B cell (primary cell): ENCODE measurements around the gene LCN10. TPM values are rescaled to one million over a fixed set of nuclear protein-coding genes. Genes with fewer than 3 reads are reported as not detected.
A peak's percentile ranks its signal among the peaks of the same experiment; 100 is the strongest.

Source experiments
- ATAC-seq: fragments of 200-7000 bp; cut with Tn5 transposase; one replicate; pipeline ENCODE4 v1.10.0; 2021; ENCODE audit warnings: low read depth, mild to moderate bottlenecking, moderate number of reproducible peaks, moderate library complexity
- CTCF ChIA-PET: fragments of 350-600 bp; sonication (Branson Sonifier 250); formaldehyde crosslinking; loops from one replicate; lab custom pipeline; 2021; ENCODE audit warnings: antibody characterized with exemption, inconsistent platforms; lab: Charles Lee
- POLR2A ChIA-PET: fragments of 350-600 bp; sonication (Branson Sonifier 250); formaldehyde crosslinking; loops from one replicate; lab custom pipeline; 2021; ENCODE audit warnings: antibody characterized with exemption; lab: Charles Lee
- DNase-seq: peaks from one replicate; pipeline ENCODE4 v3.0.0; 2013
- H2AFZ ChIP-seq: 2 replicates; pipeline ENCODE4 v1.6.1; 2012; ENCODE audit warnings: mild to moderate bottlenecking, low read depth, low read length; ENCODE audit not compliant: insufficient read depth, poor library complexity, severe bottlenecking
- H3K27ac ChIP-seq, 2 donors: 1 replicate in 1 of 2; 2 replicates in 1 of 2; pipeline ENCODE4 v1.5.1; 2012 to 2013; ENCODE audit warnings: low read length in 2 of 2, mild to moderate bottlenecking in 2 of 2, moderate library complexity in 1 of 2
- H3K27me3 ChIP-seq, 4 experiments: fragments of 200-600 bp in 1 of 4; sonication (generic) in 1 of 4; replicated peaks in 1 of 4; 1 replicate in 2 of 4; 2 replicates in 2 of 4; pipeline versions ENCODE4 v1.6.1 to v1.7.0; 2013 to 2016; ENCODE audit warnings: low read length in 3 of 4, mild to moderate bottlenecking in 2 of 4, mixed read lengths in 1 of 4, moderate library complexity in 1 of 4; ENCODE audit not compliant: insufficient read depth in 4 of 4, control insufficient read depth in 3 of 4; ENCODE audit errors: control extremely low read depth in 1 of 4
- H3K36me3 ChIP-seq, 2 experiments: replicated peaks in 1 of 2; 1 replicate in 1 of 2; 2 replicates in 1 of 2; pipeline versions ENCODE4 v1.6.1 to v1.7.1; 2013; ENCODE audit warnings: low read length in 1 of 2; ENCODE audit not compliant: insufficient read depth in 2 of 2, control insufficient read depth in 1 of 2; ENCODE audit errors: control extremely low read depth in 1 of 2, extremely low read depth in 1 of 2
- H3K4me1 ChIP-seq, 2 donors: fragments of 200-600 bp in 1 of 2; sonication (generic) in 1 of 2; 1 replicate in 1 of 2; 2 replicates in 1 of 2; pipeline versions ENCODE4 v1.5.1 to v1.6.1; 2013 to 2017; ENCODE audit warnings: low read length in 2 of 2; ENCODE audit not compliant: control insufficient read depth in 2 of 2, insufficient read depth in 2 of 2
- H3K4me2 ChIP-seq: replicated peaks from 2 replicates; pipeline ENCODE3; 2012; ENCODE audit warnings: mild to moderate bottlenecking, low read depth, low read length; ENCODE audit not compliant: poor library complexity, severe bottlenecking
- H3K4me3 ChIP-seq, 5 experiments: fragments of 200-600 bp in 1 of 5; sonication (generic) in 1 of 5; 1 replicate in 3 of 5; 2 replicates in 2 of 5; pipeline versions ENCODE4 v1.5.1 to v1.7.0; 2011 to 2016; ENCODE audit warnings: low read length in 4 of 5, mild to moderate bottlenecking in 4 of 5, low read depth in 2 of 5, control low read depth in 1 of 5, moderate library complexity in 1 of 5; ENCODE audit not compliant: insufficient read depth in 1 of 5; ENCODE audit errors: control extremely low read depth in 1 of 5, extremely low read depth in 1 of 5
- H3K79me2 ChIP-seq: fragments of 200-600 bp; sonication (generic); one replicate; pipeline ENCODE4 v1.6.0; 2016; ENCODE audit warnings: low read length; ENCODE audit not compliant: control insufficient read depth, insufficient read depth
- H3K9ac ChIP-seq: fragments of 200-600 bp; sonication (generic); 2 replicates; pipeline ENCODE4 v1.6.1; 2017; ENCODE audit warnings: mild to moderate bottlenecking, low read length, moderate library complexity
- H3K9me3 ChIP-seq, 3 donors: one replicate each; pipeline versions ENCODE4 v1.6.1 to v1.7.1; 2013; ENCODE audit warnings: low read length in 2 of 3; ENCODE audit not compliant: control insufficient read depth in 2 of 3, insufficient read depth in 1 of 3; ENCODE audit errors: control extremely low read depth in 1 of 3
- H4K20me1 ChIP-seq: 2 replicates; pipeline ENCODE4 v1.6.0; 2012; ENCODE audit warnings: mild to moderate bottlenecking, low read length; ENCODE audit not compliant: insufficient read depth, control insufficient read depth, poor library complexity, severe bottlenecking
- H3K27ac Mint-ChIP-seq: one replicate; pipeline ENCODE4 v1.8.0; 2021; ENCODE audit warnings: mixed read lengths
- H3K27me3 Mint-ChIP-seq: one replicate; pipeline ENCODE4 v1.8.0; 2021; ENCODE audit warnings: mixed read lengths
- H3K4me1 Mint-ChIP-seq: one replicate; pipeline ENCODE4 v1.8.0; 2021; ENCODE audit warnings: mixed read lengths
- H3K4me3 Mint-ChIP-seq: one replicate; pipeline ENCODE4 v1.8.0; 2021; ENCODE audit warnings: mixed read lengths
- H3K9me3 Mint-ChIP-seq: one replicate; pipeline ENCODE4 v1.8.0; 2022; ENCODE audit warnings: mixed read lengths; ENCODE audit not compliant: insufficient read depth
- EZH2 ChIP-seq: IDR thresholded peaks from 2 replicates; pipeline ENCODE4 v1.6.1; 2012; ENCODE audit warnings: borderline replicate concordance, low read depth, mild to moderate bottlenecking, moderate library complexity, low read length; ENCODE audit not compliant: insufficient read depth, poor library complexity, severe bottlenecking
- WGBS: methylation state at CpG from one replicate; pipeline ENCODE4 v1.1.5; 2013; ENCODE audit warnings: missing lambda C conversion rate; ENCODE audit not compliant: insufficient coverage; 5-methylcytosine and 5-hydroxymethylcytosine counted together
- intact Hi-C: fragments of 100-400 bp; cut with micrococcal nuclease; formaldehyde crosslinking; loops from one replicate; pipeline ENCODE4 v1.10.0; 2022
- polyA plus RNA-seq: library from polyadenylated mRNA; depleted of rRNA; stranded (reverse); fragments of >200 nt; gene quantifications from 2 replicates; pipeline ENCODE4 v1.2.3, GENCODE V29; 2012
- total RNA-seq, 2 donors: library from RNA; stranded (reverse); fragments of 120-200 nt in 1 of 2; gene quantifications; 1 replicate in 1 of 2; 2 replicates in 1 of 2; pipeline versions ENCODE4 v1.2.3 to v1.2.4, GENCODE V29; 2013 to 2022
- TF ChIP-seq, protein P1 (sequence below): fragments of 200-600 bp; IDR thresholded peaks from one replicate; pipeline ENCODE4 v1.8.0; 2022; ENCODE audit warnings: antibody characterized with exemption, mild to moderate bottlenecking

Gene LCN10
- total and polyA plus RNA-seq, 2 donors (not counting 1 experiment from before 2014, with no cell fraction given) = 76.3 to 93.0 TPM

DNA sequence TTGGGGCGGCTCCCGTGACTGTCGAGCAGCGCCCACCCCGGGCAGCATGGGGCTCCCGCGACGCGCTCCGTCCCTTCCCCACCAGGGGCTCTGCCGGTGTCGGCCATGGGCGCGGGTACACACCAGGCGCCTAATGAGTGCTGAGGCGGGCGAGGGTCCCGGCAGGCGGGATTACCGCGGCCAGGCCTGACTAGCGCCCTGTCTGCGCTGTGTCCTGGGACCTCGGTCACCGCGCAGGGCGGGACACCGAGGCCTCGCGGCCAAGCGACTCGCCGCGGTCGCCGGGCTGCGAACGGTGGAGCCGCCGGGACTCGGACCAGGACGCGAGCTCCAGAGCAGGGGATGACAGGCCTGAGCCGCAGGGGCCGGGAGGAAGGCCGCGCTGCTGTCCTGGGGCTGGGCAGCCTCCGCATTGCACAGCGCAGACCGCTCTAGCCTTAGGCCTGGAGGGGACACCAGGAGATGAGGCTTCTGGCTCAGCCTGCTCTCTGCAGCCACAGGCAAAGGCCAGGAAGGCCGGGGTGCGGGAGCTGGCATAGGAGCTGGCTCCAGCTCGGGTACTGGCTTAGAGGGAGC is 14.1 kb downstream of the LCN10 start:
- no peaks in the 10 kb centered on the region for H3K27me3 ChIP-seq
- peak overlapping the region; percentile 17 to 99 (median 90) for H3K4me3 ChIP-seq
- peaks cover 43% of the 10 kb centered on the region for H4K20me1 ChIP-seq
- TF ChIP-seq, protein P1, sequence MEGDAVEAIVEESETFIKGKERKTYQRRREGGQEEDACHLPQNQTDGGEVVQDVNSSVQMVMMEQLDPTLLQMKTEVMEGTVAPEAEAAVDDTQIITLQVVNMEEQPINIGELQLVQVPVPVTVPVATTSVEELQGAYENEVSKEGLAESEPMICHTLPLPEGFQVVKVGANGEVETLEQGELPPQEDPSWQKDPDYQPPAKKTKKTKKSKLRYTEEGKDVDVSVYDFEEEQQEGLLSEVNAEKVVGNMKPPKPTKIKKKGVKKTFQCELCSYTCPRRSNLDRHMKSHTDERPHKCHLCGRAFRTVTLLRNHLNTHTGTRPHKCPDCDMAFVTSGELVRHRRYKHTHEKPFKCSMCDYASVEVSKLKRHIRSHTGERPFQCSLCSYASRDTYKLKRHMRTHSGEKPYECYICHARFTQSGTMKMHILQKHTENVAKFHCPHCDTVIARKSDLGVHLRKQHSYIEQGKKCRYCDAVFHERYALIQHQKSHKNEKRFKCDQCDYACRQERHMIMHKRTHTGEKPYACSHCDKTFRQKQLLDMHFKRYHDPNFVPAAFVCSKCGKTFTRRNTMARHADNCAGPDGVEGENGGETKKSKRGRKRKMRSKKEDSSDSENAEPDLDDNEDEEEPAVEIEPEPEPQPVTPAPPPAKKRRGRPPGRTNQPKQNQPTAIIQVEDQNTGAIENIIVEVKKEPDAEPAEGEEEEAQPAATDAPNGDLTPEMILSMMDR = no peak
- ChIA-PET POLR2A (interaction anchor here (0.6 to 5.1 kb wide), 20 partner anchors 9 to 358 kb away, joined by 3 to 83 read pairs (median 6); partner anchors contain the start of genes AGPAT2, LCN15, LCN6 and LCN8), CTCF (interaction anchor here (0.6 to 7.2 kb wide), 17 partner anchors 9 to 339 kb away, joined by 3 to 102 read pairs (median 6); partner anchors contain the start of genes LCN10, LCN15, LCN6 and LCN8)
- peaks cover 22 to 35% of the 10 kb centered on the region in 2 donors for H3K4me1 ChIP-seq
- peak; percentile 56 for DNase-seq
- H3K4me2 ChIP-seq = peak overlapping the region; percentile 96
- H2AFZ ChIP-seq = peak overlapping the region; percentile 79
- H3K9ac ChIP-seq = peak overlapping the region; percentile 95
- peaks cover 0 to 30% of the 10 kb centered on the region in 2 experiments for H3K36me3 ChIP-seq
- WGBS = 3% methylated on average over 50 of the region's 53 CpGs
- H3K27ac Mint-ChIP-seq = peak overlapping the region; percentile 41
- peaks cover 47% of the 10 kb centered on the region for H3K4me1 Mint-ChIP-seq
- no peaks in the 10 kb centered on the region for H3K9me3 Mint-ChIP-seq
- H3K9me3 ChIP-seq = no peaks in the 10 kb centered on the region
- peak overlapping the region; percentile 34 to 68 for H3K27ac ChIP-seq
- peak overlapping the region; percentile 64 for H3K4me3 Mint-ChIP-seq
- H3K27me3 Mint-ChIP-seq = no peaks in the 10 kb centered on the region
- peaks cover 34% of the 10 kb centered on the region for H3K79me2 ChIP-seq
- intact Hi-C loops = loop anchor here (1.0 kb wide), 3 partner anchors 21 to 41 kb away; partner anchors contain the start of genes AGPAT2 and LCN8
- no peak for ATAC-seq

DNA sequence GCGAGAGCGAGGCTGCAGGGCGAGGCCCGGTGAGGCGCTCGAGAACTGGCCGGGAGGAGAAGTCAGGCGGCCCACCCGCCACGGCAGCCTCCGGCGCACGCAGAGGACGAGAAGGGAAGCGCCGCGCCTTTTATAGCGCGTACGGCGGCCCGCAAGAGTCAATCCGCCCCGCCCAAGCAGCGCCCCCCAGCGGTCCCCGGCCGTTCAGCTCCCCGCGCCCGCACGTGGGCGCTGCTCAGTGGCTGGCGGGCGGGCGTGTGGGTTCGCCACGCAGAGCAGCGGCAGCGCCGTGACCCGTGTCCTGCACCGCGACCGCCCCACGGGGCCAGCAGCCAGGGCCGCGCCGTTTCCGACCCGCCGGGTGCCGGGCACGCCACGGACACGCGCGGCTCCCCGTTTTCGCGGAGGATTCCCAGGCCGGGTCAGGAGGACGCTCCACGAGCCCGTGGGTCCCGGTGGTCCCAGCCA is 14.6 kb downstream of the LCN10 start:
- DNase-seq (peak; percentile 96), ATAC-seq (peak; percentile 79)
- peaks cover 0 to 34% of the 10 kb centered on the region in 2 experiments for H3K36me3 ChIP-seq
- H3K9ac ChIP-seq = peak overlapping the region; percentile 95
- no peaks in the 10 kb centered on the region for H3K9me3 ChIP-seq
- under 1% methylated on average over 66 of the region's 66 CpGs for WGBS
- peak overlapping the region in 4 of 5 experiments; percentile 90 to 99 (median 98) for H3K4me3 ChIP-seq
- ChIA-PET POLR2A (interaction anchor here (0.6 to 5.1 kb wide), 15 partner anchors 9 to 359 kb away, joined by 3 to 83 read pairs (median 7); partner anchors contain the start of genes AGPAT2, LCN15, LCN6 and LCN8), CTCF (interaction anchor here (0.9 to 7.2 kb wide), 14 partner anchors 9 to 339 kb away, joined by 3 to 102 read pairs (median 10); partner anchors contain the start of genes LCN10, LCN15, LCN6 and LCN8)
- peaks cover 48% of the 10 kb centered on the region for H4K20me1 ChIP-seq
- H3K27me3 ChIP-seq = no peaks in the 10 kb centered on the region
- H2AFZ ChIP-seq = peak overlapping the region; percentile 79
- H3K27ac Mint-ChIP-seq = peak overlapping the region; percentile 87
- peak overlapping the region; percentile 96 for H3K4me3 Mint-ChIP-seq
- H3K4me1 ChIP-seq = peaks cover 22 to 35% of the 10 kb centered on the region in 2 donors
- intact Hi-C loops = loop anchor here (1.0 kb wide), 3 partner anchors 21 to 41 kb away; partner anchors contain the start of genes AGPAT2 and LCN8
- peak overlapping the region; percentile 34 to 79 for H3K27ac ChIP-seq
- peaks cover 49% of the 10 kb centered on the region for H3K4me1 Mint-ChIP-seq
- H3K27me3 Mint-ChIP-seq = no peaks in the 10 kb centered on the region
- no peak for TF ChIP-seq EZH2
- TF ChIP-seq, protein P1 = peak; percentile 84
- no peaks in the 10 kb centered on the region for H3K9me3 Mint-ChIP-seq
- H3K79me2 ChIP-seq = peaks cover 36% of the 10 kb centered on the region
- peak overlapping the region; percentile 96 for H3K4me2 ChIP-seq
